Cortex of kidney (tissue), 1 donor: ENCODE results near the gene HBB.

Source experiments
- DNase-seq: peaks from one replicate; lab custom pipeline; 2025; lab: John Stamatoyannopoulos, UW

HBB gene

DNA sequence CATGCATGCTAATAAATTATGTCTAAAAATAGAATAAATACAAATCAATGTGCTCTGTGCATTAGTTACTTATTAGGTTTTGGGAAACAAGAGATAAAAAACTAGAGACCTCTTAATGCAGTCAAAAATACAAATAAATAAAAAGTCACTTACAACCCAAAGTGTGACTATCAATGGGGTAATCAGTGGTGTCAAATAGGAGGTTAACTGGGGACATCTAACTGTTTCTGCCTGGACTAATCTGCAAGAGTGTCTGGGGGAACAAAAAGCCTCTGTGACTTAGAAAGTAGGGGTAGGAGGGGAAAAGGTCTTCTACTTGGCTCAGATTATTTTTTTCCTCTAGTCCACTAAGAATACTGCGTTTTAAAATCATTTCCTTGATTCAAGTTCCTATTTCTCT, 810 bp upstream of the HBB start:
- no peak for DNase-seq

DNA sequence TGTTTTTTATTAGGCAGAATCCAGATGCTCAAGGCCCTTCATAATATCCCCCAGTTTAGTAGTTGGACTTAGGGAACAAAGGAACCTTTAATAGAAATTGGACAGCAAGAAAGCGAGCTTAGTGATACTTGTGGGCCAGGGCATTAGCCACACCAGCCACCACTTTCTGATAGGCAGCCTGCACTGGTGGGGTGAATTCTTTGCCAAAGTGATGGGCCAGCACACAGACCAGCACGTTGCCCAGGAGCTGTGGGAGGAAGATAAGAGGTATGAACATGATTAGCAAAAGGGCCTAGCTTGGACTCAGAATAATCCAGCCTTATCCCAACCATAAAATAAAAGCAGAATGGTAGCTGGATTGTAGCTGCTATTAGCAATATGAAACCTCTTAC, 1.4 kb downstream of the HBB start:
- no peak for DNase-seq

DNA sequence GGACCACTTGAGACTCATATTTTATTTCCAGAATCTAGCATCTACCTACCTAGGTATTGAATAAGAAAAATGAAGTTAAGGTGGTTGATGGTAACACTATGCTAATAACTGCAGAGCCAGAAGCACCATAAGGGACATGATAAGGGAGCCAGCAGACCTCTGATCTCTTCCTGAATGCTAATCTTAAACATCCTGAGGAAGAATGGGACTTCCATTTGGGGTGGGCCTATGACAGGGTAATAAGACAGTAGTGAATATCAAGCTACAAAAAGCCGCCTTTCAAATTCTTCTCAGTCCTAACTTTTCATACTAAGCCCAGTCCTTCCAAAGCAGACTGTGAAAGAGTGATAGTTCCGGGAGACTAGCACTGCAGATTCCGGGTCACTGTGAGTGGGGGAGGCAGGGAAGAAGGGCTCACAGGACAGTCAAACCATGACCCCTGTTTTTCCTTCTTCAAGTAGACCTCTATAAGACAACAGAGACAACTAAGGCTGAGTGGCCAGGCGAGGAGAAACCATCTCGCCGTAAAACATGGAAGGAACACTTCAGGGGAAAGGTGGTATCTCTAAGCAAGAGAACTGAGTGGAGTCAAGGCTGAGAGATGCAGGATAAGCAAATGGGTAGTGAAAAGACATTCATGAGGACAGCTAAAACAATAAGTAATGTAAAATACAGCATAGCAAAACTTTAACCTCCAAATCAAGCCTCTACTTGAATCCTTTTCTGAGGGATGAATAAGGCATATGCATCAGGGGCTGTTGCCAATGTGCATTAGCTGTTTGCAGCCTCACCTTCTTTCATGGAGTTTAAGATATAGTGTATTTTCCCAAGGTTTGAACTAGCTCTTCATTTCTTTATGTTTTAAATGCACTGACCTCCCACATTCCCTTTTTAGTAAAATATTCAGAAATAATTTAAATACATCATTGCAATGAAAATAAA, 2.1 kb downstream of the HBB start:
- DNase-seq: no peak

- DNase-seq: no peak
These were observed 3.2 kb downstream of the HBB start for GRCh38 chr11:5223686-5224085.

DNA sequence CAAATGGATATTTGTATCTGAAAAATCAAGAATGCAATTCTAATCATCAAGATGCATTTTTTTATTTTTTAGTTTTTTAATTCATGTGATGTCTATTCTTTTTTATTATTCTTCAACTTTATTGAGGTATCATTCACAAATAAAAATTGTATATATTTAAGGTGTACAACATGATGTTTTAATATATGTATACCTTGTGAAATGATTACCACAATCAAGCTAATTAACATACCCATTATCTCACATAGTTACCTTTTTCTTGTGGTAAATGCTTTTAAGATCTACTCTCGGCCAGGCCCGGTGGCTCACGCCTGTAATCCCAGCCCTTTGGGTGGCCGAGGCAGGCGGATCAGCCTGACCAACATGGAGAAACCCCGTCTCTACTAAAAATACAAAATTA, 3.7 kb downstream of the HBB start:
- no peak for DNase-seq

- no peak for DNase-seq
These were observed 16.4 kb downstream of the HBB start for GRCh38 chr11:5210376-5210885.

- no peak for DNase-seq
These were observed 22.1 kb downstream of the HBB start for GRCh38 chr11:5204787-5205186.

GRCh38 chr11:5203366-5203765, 23.5 kb downstream of the HBB start:
- DNase-seq: no peak

DNA sequence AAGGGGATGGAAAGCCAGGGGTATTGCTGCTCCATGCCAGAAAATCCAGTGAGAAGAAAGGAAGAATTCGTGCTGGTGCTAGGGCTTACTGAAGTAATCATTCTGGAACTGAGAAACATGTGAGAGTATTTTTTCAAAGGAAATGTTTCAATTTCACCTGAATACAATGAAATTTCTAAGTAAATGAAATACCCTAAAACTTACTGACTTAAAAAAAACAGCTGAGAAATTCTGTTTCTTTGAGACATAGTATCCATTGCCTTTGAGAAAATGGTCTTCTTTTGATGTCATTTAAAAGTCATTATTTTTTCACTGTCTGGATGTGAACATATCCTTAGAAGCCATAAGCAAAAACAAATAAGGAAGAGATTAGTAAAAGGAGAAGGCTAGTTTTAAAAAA, 26.3 kb downstream of the HBB start, which contains the start of gene OR51V1:
TSS of gene OR51V1 (minus strand) at position 101 of the 400 bp plus-strand sequence. CDS start at position 101, 0 bp downstream.
- no peak for DNase-seq

DNA sequence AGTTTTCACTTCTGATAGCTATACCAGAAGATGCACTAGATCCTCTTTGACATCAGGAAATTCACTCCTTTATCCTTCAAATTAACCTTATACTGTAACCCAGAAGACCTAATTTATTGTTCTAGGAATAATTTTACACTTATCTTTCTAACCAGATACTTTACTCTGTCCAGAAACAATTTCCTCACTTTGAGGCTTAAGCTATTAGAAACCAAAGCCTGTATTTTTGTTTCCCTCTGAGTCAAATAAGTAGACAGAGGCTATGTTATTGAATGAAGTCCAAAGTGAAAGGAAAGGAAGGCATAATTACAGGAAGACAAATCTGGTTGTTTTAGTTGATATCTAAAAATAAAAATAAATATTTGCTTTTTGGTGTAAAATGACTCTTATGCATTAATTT, 28.6 kb downstream of the HBB start:
- DNase-seq: no peak

DNA sequence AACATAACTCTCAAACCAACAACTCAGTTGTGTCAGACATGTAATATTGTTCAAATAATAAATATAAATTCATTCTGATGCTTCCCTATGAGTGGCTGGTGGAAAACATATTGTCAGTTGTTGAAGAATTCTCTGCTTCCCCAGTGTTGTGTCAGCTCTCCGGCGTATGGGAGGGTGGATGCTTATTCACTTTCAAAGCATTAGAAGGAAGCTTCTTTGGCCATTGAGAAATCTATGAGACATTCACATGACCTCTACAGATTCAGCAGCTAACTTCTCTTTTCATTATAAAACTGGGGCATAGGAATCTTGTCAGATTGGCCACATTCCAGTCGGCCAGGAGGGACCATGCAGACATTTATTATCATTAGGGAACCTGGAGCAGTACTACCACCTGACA, 29.3 kb downstream of the HBB start:
- DNase-seq: no peak

DNA sequence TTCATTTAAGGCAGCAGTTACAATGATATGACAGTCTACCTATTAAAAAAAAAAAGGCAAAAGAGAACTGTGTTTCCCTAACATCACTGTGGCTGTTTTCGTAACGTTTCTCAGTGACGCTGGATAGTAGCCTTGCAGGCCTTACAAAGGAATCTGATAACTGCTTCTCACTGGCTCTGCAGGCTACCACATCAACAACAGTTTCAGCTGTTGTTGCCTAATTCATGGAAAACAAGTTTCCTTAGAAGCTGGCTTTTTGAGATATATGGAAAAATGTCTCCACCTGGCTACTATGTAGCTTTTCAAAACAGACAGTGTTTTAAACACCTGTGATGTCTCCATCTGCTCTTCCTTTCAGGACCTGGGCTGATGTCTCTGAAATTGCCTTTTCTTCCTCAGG, 30.1 kb downstream of the HBB start:
- no peak for DNase-seq

DNA sequence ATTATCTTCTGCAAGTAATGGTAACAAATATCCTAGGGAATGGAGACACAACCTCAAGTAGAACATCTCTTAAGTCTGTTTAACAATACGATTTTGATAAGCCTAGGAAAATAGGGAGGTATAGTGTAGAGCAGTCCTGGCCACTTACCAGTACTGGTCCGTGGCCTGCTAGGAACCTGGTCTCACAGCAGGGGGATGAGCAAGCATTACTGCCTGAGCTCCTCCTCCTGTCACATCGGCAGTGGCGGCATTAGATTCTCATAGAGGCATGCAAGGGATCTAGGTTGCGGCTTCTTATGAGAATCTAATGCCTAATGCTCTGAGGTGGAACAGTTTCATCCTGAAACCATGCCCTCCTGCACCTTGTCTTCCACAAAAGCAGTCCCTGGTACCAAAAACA, 30.8 kb downstream of the HBB start:
- DNase-seq: no peak

DNA sequence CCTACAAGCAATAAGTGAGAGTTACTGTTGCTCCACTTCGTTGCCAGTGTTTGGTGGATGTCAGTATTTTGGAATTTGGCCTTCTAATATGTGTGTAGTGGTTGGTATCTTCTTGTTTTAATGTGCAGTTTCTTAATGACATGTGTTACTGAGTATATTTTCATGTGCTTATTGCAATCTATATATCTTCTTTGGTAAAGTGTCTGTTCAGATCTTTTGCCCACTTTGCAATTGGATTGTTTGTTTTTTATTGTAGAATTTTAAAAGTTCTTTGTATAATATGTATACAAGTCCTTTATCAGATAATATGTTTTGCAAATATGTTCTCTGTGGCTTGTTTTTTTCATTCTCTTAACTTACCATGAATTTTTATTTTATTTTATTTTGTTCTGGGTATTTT, 34.1 kb downstream of the HBB start:
- no peak for DNase-seq

DNA sequence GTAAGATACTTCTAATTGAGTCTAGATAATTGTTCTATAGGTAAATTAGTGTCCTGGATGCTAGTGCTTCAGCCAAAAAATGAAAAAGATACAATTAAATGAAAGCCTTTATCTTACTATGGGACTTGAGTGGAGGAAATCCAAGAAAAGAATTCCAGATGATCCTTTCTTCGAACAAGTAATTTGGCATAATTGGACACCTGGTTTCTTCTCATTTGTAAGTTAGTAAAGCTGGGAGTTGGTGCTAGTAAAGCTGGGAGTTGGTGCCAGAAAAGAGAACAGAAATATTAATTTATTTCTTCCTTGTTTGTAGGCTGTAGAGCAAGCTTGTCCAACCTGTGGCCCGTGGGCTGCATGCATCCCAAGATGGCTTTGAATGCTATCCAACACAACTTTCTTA, 38.7 kb downstream of the HBB start:
- no peak for DNase-seq

DNA sequence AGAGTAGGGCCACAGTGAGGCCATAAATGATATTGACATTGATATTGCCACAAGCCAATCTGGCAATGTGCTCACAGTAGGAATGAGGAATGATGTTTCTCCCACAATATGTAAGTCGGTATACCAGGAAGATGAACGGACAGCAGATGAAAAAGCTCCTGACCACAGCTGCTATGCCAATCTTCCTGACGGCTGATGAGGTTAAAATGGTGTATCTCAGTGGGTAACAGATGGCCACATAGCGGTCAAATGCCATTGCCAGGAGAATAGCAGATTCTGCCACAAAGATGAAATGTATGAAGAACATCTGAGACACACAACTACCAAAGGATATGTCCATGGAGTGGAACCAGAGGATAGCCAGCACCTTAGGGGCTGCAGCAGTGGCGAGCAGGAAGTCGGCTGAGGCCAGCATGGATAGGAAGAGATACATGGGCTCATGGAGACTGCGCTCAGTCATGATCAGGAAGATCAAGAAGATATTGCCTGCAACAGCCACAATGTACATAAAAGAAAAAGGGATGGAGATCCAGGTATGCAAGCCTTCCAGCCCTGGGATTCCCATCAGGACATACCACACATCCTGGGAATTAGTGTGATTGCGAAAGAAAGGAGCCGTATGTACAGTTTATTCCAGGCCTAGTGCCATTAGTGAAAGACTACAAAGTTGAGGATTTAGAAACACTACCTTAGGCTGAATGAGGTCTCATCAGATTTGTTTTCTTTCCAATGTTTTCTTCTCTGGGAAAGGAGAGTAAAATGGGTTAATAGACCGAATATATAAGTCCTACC, 48.6 kb downstream of the HBB start:
- no peak for DNase-seq
